Cardiac muscle cell (in vitro differentiated cells and primary cell): Measurements from ENCODE around the gene IFT74. TPM values are rescaled to one million over a fixed set of nuclear protein-coding genes. Genes with fewer than 3 reads are reported as not detected.

Experiments used
- DNase-seq, 2 donors: peaks; one replicate each; pipeline versions ENCODE4 v3.0.0 to v3.0.0-alpha.2; 2010 to 2017; ENCODE audit warnings: low read depth in 1 of 2, low spot score in 1 of 2
- H3K27ac ChIP-seq: fragments of 200-600 bp; sonication (generic); 2 replicates; pipeline ENCODE4 v1.5.1; 2016
- H3K27me3 ChIP-seq: fragments of 200-600 bp; sonication (generic); 2 replicates; pipeline ENCODE4 v1.6.0; 2016; ENCODE audit warnings: control low read depth
- H3K36me3 ChIP-seq: fragments of 200-600 bp; sonication (generic); 2 replicates; pipeline ENCODE4 v1.5.1; 2016; ENCODE audit warnings: control low read depth
- H3K4me1 ChIP-seq: fragments of 200-600 bp; sonication (generic); 2 replicates; pipeline ENCODE4 v1.8.1; 2017; ENCODE audit warnings: low read depth, mild to moderate bottlenecking, mixed run types
- H3K4me3 ChIP-seq: fragments of 200-600 bp; sonication (generic); 2 replicates; pipeline ENCODE4 v1.5.1; 2016; ENCODE audit warnings: mild to moderate bottlenecking
- H3K9me3 ChIP-seq: fragments of 200-600 bp; sonication (generic); 2 replicates; pipeline ENCODE4 v1.5.1; 2017; ENCODE audit warnings: low read depth, mild to moderate bottlenecking, control low read depth
- polyA plus RNA-seq: library from polyadenylated mRNA; unstranded; fragments of >200 nt; fragmentation: Nextera tagmentation; extraction: Ambion mirVana; gene quantifications from 2 replicates; pipeline ENCODE4 v1.2.1, GENCODE V29; 2016
- total RNA-seq: library from RNA; depleted of rRNA; stranded (reverse); fragments of >200 nt; gene quantifications from 2 replicates; pipeline ENCODE4 v1.2.3, GENCODE V29; 2016
- TF ChIP-seq, protein P1 (sequence below): IDR thresholded peaks from 2 replicates; pipeline ENCODE4 v1.5.1; 2012; ENCODE audit warnings: low read depth, mild to moderate bottlenecking, low read length

Gene IFT74
- total and polyA plus RNA-seq, 2 experiments from 2014 or later: 20.6 to 25.2 TPM

GRCh38 chr9:26946753-26947727 is 9.2 kb upstream of the IFT74 start, which contains the start of gene PLAA:
Gene PLAA (minus strand): TSS chr9:26947242. CDS start chr9:26947045, 197 bp downstream.
- TF ChIP-seq, protein P1, sequence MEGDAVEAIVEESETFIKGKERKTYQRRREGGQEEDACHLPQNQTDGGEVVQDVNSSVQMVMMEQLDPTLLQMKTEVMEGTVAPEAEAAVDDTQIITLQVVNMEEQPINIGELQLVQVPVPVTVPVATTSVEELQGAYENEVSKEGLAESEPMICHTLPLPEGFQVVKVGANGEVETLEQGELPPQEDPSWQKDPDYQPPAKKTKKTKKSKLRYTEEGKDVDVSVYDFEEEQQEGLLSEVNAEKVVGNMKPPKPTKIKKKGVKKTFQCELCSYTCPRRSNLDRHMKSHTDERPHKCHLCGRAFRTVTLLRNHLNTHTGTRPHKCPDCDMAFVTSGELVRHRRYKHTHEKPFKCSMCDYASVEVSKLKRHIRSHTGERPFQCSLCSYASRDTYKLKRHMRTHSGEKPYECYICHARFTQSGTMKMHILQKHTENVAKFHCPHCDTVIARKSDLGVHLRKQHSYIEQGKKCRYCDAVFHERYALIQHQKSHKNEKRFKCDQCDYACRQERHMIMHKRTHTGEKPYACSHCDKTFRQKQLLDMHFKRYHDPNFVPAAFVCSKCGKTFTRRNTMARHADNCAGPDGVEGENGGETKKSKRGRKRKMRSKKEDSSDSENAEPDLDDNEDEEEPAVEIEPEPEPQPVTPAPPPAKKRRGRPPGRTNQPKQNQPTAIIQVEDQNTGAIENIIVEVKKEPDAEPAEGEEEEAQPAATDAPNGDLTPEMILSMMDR: no peak
- H3K36me3 ChIP-seq: no peaks in the 10 kb centered on the region
- H3K4me3 ChIP-seq: peak within 1 kb of the TSS; percentile 81
- H3K4me1 ChIP-seq: peaks cover 12% of the 10 kb centered on the region
- no peaks in the 10 kb centered on the region for H3K27me3 ChIP-seq
- peak; percentile 92 to 94 for DNase-seq
- H3K27ac ChIP-seq: peak within 1 kb of the TSS; percentile 100
- no peaks in the 10 kb centered on the region for H3K9me3 ChIP-seq

- TF ChIP-seq, protein P1: no peak
- DNase-seq: no peak
- peak overlapping the region; percentile 100 for H3K27ac ChIP-seq
- H3K36me3 ChIP-seq: no peaks in the 10 kb centered on the region
- H3K9me3 ChIP-seq: no peaks in the 10 kb centered on the region
- peak overlapping the region; percentile 81 for H3K4me3 ChIP-seq
- H3K27me3 ChIP-seq: no peaks in the 10 kb centered on the region
- H3K4me1 ChIP-seq: peaks cover 12% of the 10 kb centered on the region
Observed at GRCh38 chr9:26947736-26948135, 8.5 kb upstream of the IFT74 start.

GRCh38 chr9:26949637-26950069 is 6.6 kb upstream of the IFT74 start:
- DNase-seq: no peak
- H3K27ac ChIP-seq: no peak overlapping the region
- H3K27me3 ChIP-seq: no peaks in the 10 kb centered on the region
- peaks cover 12% of the 10 kb centered on the region for H3K4me1 ChIP-seq
- H3K9me3 ChIP-seq: no peaks in the 10 kb centered on the region
- H3K36me3 ChIP-seq: no peaks in the 10 kb centered on the region
- no peak overlapping the region for H3K4me3 ChIP-seq
- TF ChIP-seq, protein P1: no peak

GRCh38 chr9:26950521-26950920 is 5.7 kb upstream of the IFT74 start:
- H3K36me3 ChIP-seq: no peaks in the 10 kb centered on the region
- no peak overlapping the region for H3K4me3 ChIP-seq
- H3K4me1 ChIP-seq: peaks cover 13% of the 10 kb centered on the region
- TF ChIP-seq, protein P1: no peak
- no peaks in the 10 kb centered on the region for H3K27me3 ChIP-seq
- H3K27ac ChIP-seq: no peak overlapping the region
- H3K9me3 ChIP-seq: no peaks in the 10 kb centered on the region
- DNase-seq: no peak

DNA sequence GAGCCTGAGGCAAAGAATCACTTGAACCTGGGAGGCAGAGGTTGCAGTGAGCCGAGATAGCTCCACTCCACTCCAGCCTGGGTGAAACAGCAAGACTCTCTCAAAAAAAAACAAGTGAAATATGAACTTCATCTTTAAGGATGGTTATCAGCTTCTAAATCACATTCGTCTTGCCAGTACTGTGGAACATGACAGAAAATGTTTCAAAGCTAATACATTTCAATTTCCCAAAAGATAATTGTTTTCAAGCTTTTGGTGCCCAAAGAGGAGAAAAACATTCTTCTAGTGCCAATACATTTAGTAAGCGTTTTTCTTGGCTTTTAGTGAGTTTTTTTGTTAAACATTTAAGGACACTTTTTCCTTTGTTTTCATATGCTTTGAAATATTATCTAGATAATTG is 4.4 kb upstream of the IFT74 start:
- TF ChIP-seq, protein P1: no peak
- Histone ChIP-seq H3K4me1 (peaks cover 11% of the 10 kb centered on the region), H3K27me3 (no peaks in the 10 kb centered on the region), H3K4me3 (no peak overlapping the region), H3K27ac (no peak overlapping the region), H3K9me3 (no peaks in the 10 kb centered on the region), H3K36me3 (no peaks in the 10 kb centered on the region)
- no peak for DNase-seq
